Stimulated activated naive CD8-positive, alpha-beta T cell treated with anti-CD3 and anti-CD28 coated beads, Interleukin-15, amount 100 ng/mL, for 72 hours (primary cell): ENCODE data around the gene ANKRD52.
"Not testable (repeated sequence)": the region's sequence is repeated elsewhere in the genome, so short reads cannot be mapped to it uniquely, and the experiment has no call there.

Experiments used
- ATAC-seq: fragments of 150-1000 bp; cut with Tn5 transposase; 2 replicates; pipeline ENCODE4 v1.10.0; 2021; ENCODE audit warnings: mild to moderate bottlenecking, moderate library complexity
- DNase-seq, 2 donors: peaks; one replicate each; pipeline ENCODE4 v3.0.0; 2021 to 2022
- H3K27ac Mint-ChIP-seq, 2 donors: one replicate each; pipeline ENCODE4 v1.8.0; 2022; ENCODE audit warnings: mild to moderate bottlenecking in 2 of 2, mixed read lengths in 2 of 2, moderate library complexity in 2 of 2
- H3K27me3 Mint-ChIP-seq: one replicate; pipeline ENCODE4 v1.8.0; 2022; ENCODE audit warnings: mixed read lengths
- H3K4me1 Mint-ChIP-seq: one replicate; pipeline ENCODE4 v1.8.0; 2022; ENCODE audit warnings: mild to moderate bottlenecking, mixed read lengths
- H3K4me3 Mint-ChIP-seq, 2 donors: one replicate each; pipeline ENCODE4 v1.8.0; 2022; ENCODE audit warnings: mild to moderate bottlenecking in 2 of 2, mixed read lengths in 2 of 2, moderate library complexity in 1 of 2
- H3K9me3 Mint-ChIP-seq, 2 donors: one replicate each; pipeline ENCODE4 v1.8.0; 2022; ENCODE audit warnings: mixed read lengths in 2 of 2

Gene ANKRD52

DNA sequence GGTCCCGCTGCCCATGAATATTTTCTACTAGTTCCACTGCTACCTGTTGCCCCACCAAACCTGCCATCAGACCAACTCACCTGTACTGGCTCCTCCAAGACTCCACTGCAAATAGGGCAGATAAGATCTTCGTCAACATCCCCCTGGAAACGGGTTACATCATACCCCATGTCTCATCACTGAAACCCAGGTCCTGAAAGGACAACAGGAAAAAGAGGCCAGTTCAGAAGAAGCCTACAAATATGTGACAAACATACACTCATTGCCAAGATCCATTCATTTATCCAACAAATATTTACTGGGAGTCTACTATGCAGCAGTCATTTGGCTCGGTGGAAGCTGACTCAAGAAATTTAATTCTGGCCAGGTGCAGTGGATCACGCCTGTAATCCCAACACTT, 44.3 kb downstream of the ANKRD52 start:
- ATAC-seq, result no peak
- H3K4me1 Mint-ChIP-seq, result no peaks in the 10 kb centered on the region
- no peak for DNase-seq
- H3K9me3 Mint-ChIP-seq, result no peaks in the 10 kb centered on the region
- no peak overlapping the region for H3K4me3 Mint-ChIP-seq
- no peaks in the 10 kb centered on the region for H3K27me3 Mint-ChIP-seq
- no peak overlapping the region for H3K27ac Mint-ChIP-seq

DNA sequence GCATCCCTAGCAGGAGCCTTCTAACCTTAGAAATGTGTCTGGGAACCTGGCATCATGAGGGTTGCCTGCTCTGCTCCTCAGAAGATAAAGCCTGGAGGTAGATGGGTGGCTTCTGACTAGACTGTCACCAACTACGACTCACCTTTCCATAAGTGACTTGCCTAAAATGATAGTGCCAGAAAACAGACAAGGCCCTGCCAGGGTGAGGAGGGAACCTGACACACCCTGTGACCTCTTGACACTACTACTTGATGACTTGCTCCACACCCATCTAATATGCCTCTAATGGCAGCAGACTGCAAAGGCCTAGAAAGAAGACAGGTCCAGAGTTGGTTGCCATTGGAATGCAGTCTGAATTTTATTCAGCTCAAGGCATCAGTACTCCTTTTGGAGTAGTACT, 45.8 kb downstream of the ANKRD52 start:
- DNase-seq (no peak), ATAC-seq (no peak)

DNA sequence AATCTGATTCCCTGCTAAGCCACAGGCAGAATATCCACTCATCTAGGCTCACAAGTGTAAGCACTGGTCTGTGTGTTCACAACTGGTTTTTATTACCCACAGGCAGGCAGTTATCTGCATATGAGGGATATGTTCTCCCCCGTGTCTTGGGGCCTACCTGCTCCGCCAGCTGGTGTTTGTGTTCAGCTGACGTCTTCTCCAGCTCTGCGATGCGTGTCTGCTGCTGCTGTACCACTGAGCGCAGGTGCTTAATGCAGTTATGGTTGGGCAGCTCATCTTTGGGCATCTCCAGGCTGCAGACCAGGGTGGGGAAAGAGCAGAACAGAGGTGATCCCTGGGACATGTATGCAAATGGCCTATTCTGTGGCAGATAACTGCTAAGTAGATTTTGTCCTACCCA, 50.2 kb downstream of the ANKRD52 start:
- no peaks in the 10 kb centered on the region for H3K4me1 Mint-ChIP-seq
- H3K27me3 Mint-ChIP-seq, result no peaks in the 10 kb centered on the region
- ATAC-seq, result no peak
- DNase-seq, result no peak
- H3K27ac Mint-ChIP-seq, result no peak overlapping the region
- no peak overlapping the region for H3K4me3 Mint-ChIP-seq
- no peaks in the 10 kb centered on the region for H3K9me3 Mint-ChIP-seq

More for the DNA sequence above, 45.8 kb downstream of the ANKRD52 start:
- Mint-ChIP-seq H3K27ac (no peak overlapping the region), H3K9me3 (no peaks in the 10 kb centered on the region), H3K4me1 (no peaks in the 10 kb centered on the region), H3K27me3 (no peaks in the 10 kb centered on the region), H3K4me3 (no peak overlapping the region)

DNA sequence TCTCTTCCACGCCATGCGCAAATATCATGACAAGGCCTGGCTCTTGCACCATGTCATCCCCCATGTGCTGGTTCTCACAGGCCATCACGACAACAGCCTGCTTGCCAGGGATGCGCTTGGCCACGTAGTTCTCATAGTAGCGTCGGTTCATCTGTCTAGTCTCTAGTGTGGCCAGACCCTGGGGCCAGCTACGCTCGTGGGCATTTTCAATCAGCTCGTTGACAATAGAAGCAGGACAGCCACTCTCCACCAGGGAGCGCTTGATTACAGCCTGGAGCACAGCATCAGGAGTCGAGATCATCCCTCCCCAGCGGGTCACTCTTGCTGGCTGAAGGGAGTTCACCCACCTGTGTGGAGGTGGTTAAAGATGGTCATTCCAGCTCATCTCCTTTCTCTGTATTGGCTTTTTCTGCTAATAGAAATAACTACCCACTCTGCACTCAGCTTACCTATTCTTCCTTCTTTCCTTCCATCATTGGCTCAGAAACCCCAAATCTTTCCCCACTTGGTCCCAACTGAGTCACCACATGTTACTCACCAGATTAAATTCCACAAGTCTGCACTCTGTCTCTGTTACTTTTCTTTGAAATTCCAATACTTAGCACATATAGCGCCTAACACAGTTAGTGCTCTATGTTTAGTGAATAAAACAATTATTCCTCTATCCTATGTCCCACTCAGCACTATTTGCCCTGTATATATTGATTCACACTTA, 51.6 kb downstream of the ANKRD52 start:
- DNase-seq, result peak; percentile 15 to 35
- ATAC-seq, result peak; percentile 80

DNA sequence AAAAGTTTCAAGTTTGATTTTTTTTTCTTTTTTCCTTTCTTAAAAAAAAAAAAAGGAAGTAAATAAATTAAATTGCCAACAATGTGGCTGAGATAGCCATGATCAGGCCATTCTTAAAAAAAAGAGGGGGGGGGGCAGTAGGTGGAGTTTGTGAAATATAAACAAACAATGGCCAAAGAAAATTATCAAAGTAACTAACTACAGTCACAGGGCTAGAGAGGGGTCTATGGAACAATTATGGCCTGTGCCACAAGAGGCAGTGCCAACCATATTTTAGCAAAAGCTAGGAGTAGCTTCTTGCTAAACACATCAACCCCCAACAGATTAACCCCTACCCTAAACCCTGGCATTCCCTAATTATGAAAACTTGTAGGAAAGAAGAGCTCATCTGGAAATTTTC, 52.7 kb downstream of the ANKRD52 start:
- ATAC-seq, result peak; percentile 64
- H3K27me3 Mint-ChIP-seq, result no peaks in the 10 kb centered on the region
- no peak for DNase-seq
- H3K9me3 Mint-ChIP-seq, result no peaks in the 10 kb centered on the region
- peak overlapping the region in 1 of 2 donors; percentile 60 for H3K27ac Mint-ChIP-seq
- no peaks in the 10 kb centered on the region for H3K4me1 Mint-ChIP-seq
- no peak overlapping the region for H3K4me3 Mint-ChIP-seq

More for the DNA sequence above, 51.6 kb downstream of the ANKRD52 start:
- Mint-ChIP-seq H3K27me3 (no peaks in the 10 kb centered on the region), H3K27ac (no peak overlapping the region), H3K4me1 (no peaks in the 10 kb centered on the region), H3K9me3 (no peaks in the 10 kb centered on the region), H3K4me3 (no peak overlapping the region)

DNA sequence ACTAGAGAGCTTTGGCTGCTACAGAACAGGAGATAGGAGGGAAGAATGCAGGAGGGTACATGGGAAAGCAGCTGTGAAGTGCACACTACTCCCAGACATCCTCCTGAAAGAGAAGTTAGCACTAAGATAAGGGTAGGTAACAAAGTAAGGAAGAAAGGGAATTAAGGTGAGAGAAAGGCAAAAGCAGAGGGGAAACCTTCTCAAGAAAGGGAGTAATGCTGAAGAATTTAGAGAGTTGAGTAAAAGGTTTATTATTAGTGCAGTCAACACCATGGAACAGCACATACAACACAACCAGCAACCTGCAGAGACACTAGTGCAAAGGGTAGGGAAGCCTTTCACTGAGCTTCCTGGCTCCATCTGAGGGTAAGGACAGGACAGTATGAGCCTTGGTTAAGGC, 53.9 kb downstream of the ANKRD52 start:
- ATAC-seq, result no peak
- DNase-seq, result no peak
- Mint-ChIP-seq H3K27ac (no peak overlapping the region), H3K4me3 (no peak overlapping the region), H3K27me3 (no peaks in the 10 kb centered on the region), H3K9me3 (no peaks in the 10 kb centered on the region), H3K4me1 (no peaks in the 10 kb centered on the region)

DNA sequence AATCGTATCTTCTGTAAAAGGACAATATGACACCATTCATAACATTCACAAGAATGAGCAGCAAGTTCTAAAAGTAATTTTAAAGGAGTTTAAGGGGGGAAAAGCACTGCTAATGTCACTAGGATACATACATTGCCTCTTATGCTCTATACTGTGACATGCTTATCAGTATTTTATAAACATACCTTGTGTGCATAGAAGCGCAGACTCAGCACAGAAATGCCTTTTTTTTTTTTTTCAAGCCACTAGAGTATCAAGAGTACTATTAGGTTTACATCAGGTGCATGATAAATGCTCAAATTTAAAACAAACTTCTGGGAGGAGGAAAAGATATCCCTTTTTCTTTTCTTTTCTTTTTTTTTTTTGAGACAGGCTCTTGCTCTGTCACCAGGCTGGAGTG, 55.3 kb downstream of the ANKRD52 start:
- Mint-ChIP-seq H3K27ac (no peak overlapping the region), H3K4me3 (no peak overlapping the region), H3K9me3 (no peaks in the 10 kb centered on the region), H3K4me1 (no peaks in the 10 kb centered on the region), H3K27me3 (no peaks in the 10 kb centered on the region)
- ATAC-seq (no peak), DNase-seq (no peak)

DNA sequence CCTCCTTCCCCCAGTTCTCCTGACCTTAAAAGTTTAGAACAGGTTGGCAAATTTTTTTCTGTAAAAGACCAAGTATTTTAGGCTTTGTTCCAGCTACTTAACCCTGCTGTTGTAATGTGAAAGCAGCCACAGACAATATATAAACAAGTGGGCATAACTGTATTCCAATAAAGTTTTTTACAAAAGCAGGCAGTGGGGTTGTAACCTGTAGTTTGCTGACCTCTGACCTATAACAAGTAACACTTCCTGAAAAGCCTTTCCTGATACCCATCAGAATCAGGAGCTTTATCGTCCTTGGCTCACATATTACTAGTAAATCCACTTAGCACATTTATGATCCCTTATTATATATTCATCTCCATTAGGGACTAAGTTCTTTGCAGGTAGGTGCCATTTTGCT, 55.8 kb downstream of the ANKRD52 start:
- H3K27me3 Mint-ChIP-seq, result no peaks in the 10 kb centered on the region
- no peak overlapping the region for H3K4me3 Mint-ChIP-seq
- no peaks in the 10 kb centered on the region for H3K9me3 Mint-ChIP-seq
- no peaks in the 10 kb centered on the region for H3K4me1 Mint-ChIP-seq
- no peak for ATAC-seq
- H3K27ac Mint-ChIP-seq, result peak overlapping the region in 1 of 2 donors; percentile 59
- no peak for DNase-seq

DNA sequence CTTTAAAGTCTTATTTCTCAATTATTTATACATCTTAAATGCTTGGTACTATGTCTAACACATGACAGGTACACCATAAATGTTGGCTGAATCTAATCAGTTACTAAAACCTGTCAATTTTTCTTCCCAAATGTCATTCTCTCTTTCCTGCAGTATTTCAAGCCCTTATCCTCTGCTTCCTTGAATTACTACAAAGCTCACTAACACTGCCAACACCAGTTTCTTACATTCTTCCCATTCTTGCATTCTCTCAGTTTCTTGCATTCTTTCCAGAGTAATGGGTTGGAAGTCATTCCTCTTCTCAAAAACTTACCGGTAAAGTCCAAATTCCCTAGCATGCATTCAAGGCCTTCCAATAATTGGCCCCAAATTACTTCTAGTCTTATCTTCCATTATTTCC, 59.3 kb downstream of the ANKRD52 start:
- no peak overlapping the region for H3K27ac Mint-ChIP-seq

DNA sequence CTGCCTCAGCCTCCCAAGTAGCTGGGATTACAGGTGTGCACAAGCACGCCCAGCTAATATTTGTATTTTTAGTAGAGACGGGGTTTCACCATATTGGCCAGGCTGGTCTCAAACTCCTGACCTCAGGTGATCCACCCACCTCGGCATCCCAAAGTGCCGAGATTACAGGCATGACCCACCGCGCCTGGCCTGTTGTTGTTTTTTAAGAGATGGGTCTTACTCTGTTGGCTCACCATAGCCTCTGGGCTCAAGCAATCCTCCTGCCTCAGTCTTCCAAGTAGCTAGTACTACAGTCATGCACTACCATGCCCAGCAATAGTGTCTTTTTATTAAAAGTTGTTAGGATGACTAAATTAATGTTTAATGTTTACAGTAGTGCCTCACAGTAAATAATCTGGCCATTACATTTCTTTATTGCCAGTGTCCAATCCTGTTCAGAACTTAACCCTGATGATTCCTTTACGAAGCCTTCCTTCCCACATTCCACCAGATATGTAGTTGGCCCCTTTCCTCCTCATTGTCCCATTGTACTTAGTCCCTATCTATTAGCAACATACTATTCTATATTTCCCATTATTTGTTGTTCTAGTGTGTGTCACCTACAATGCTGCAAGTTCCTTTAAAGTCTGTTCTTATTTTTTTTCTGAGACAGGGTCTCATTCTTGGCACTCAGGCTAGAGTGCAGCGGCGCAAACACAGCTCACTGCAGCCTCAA, 60.1 kb downstream of the ANKRD52 start:
- ATAC-seq (no peak), DNase-seq (no peak)
- Mint-ChIP-seq H3K4me3 (no peak overlapping the region), H3K9me3 (peaks cover 0 to 4% of the 10 kb centered on the region in 2 donors), H3K4me1 (peaks cover 6% of the 10 kb centered on the region), H3K27me3 (no peaks in the 10 kb centered on the region), H3K27ac (no peak overlapping the region)

More for the DNA sequence above, 59.3 kb downstream of the ANKRD52 start:
- Mint-ChIP-seq H3K27me3 (no peaks in the 10 kb centered on the region), H3K9me3 (no peaks in the 10 kb centered on the region), H3K4me1 (no peaks in the 10 kb centered on the region), H3K4me3 (no peak overlapping the region)
- ATAC-seq, result no peak
- DNase-seq, result no peak

DNA sequence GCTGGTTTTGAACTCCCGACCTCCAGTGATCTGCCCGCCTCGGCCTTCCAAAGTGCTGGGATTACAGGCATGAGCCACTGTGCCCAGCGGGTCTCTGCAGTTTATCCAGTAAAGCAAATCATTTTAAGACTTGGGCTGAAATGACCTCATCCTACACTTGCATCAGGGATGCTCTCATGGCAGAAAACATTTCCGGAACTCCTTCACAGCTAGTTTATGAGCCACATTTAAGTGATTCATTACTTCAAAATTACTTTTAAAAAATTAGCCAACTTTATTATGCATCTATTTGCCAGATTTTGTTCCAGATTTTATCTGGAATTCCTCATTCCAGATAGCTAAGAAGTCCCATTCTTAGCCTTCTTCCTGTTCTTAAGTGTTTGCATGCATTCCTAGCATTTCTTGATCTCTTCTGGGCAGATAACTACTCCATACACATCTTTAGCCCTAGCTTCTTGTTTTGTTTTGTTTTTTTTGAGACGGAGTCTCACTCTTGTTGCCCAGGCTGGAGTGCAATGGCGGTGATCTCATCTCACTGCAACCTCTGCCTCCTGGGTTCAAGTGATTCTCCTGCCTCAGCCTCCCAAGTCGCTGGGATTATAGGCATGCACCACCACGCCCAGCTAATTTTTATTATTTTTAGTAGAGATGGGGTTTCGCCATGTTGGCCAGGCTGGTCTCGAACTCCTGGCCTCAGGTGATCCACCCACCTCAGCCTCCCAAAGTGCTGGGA, 61.2 kb downstream of the ANKRD52 start:
- ATAC-seq, H3K9me3 Mint-ChIP-seq, H3K27me3 Mint-ChIP-seq, H3K27ac Mint-ChIP-seq, DNase-seq, H3K4me3 Mint-ChIP-seq: not testable (repeated sequence)
- peaks cover 11% of the 10 kb centered on the region for H3K4me1 Mint-ChIP-seq

DNA sequence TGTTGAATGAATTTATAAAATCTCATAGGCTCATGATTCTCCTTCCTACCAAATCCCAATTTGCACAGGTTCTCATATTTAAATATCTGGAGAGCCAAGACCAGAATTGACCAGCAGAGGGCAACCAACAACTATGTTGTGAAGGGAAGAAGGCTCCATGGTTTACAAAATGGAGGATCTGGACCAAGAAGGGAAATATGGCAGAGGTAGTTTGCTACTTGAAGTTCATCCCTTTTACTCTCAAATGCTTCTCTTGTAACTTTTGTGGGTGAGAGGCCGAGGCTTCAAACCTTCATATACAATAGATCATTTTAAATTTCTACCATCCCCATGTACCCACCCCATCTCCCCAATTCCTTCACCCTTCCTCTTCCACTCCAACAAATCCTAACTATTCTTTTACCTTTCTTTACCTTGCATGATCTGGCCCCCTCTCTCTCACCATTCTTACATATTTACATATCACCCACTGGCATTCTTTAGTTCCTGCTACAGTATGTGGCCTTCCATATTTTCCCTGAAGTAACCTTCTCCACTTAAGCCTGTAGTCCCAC, 65.1 kb downstream of the ANKRD52 start:
- peak overlapping the region; percentile 50 to 90 for H3K27ac Mint-ChIP-seq
- H3K4me3 Mint-ChIP-seq, result peak overlapping the region in 1 of 2 donors; percentile 42
- H3K4me1 Mint-ChIP-seq, result peaks cover 26% of the 10 kb centered on the region
- DNase-seq, result peak; percentile 67 to 76
- no peak for ATAC-seq
- no peaks in the 10 kb centered on the region for H3K27me3 Mint-ChIP-seq
- H3K9me3 Mint-ChIP-seq, result peaks cover 0 to 5% of the 10 kb centered on the region in 2 donors

DNA sequence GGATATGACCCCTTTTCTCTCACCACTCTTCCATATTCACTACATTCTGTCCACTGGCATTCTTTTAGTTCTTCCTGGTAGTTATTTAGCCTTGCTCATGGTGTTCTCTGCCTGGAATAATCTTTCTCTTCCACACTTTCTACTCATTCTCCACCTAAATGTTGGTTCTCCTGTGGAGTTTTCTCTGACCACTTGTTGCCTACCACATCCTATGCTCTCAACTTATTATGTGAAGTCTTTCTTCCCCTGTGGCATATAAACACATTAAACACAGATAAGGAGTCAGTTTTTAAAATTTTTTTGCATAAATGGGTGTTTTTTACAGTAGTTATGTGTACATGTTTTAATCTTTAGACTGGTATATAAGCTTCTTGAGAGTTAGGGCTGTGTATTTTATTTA, 65.6 kb downstream of the ANKRD52 start:
- Mint-ChIP-seq H3K9me3 (peaks cover 0 to 5% of the 10 kb centered on the region in 2 donors), H3K27me3 (no peaks in the 10 kb centered on the region), H3K27ac (no peak overlapping the region), H3K4me1 (peaks cover 31% of the 10 kb centered on the region), H3K4me3 (no peak overlapping the region)
- no peak for ATAC-seq
- DNase-seq, result no peak

DNA sequence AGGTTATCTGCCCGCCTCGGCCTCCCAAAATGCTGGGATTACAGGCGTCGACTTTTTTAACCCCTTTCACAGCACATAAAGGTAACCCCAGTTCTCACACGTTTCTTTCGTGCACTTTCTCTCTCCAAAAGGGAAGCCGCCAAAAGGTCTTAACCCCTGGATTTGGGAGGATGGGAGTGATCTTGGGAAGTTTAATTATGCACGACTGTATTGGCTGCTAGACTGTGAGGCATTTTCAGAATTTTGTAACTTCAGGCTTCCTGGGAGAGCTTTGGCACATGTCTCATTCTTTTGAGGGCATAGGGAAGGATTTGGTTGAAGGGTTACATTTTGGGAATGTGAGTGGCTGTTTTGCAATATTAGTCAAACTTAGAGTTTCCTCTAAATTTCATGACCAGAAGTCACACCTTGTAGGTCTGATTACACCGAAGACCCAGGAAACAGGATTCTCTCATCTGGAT, 67.5 kb downstream of the ANKRD52 start:
- Mint-ChIP-seq H3K27me3 (no peaks in the 10 kb centered on the region), H3K27ac (peak overlapping the region; percentile 97 to 100), H3K4me1 (peaks cover 49% of the 10 kb centered on the region), H3K4me3 (peak overlapping the region; percentile 95 to 96), H3K9me3 (peaks cover 0 to 5% of the 10 kb centered on the region in 2 donors)
- DNase-seq (no peak), ATAC-seq (no peak)

DNA sequence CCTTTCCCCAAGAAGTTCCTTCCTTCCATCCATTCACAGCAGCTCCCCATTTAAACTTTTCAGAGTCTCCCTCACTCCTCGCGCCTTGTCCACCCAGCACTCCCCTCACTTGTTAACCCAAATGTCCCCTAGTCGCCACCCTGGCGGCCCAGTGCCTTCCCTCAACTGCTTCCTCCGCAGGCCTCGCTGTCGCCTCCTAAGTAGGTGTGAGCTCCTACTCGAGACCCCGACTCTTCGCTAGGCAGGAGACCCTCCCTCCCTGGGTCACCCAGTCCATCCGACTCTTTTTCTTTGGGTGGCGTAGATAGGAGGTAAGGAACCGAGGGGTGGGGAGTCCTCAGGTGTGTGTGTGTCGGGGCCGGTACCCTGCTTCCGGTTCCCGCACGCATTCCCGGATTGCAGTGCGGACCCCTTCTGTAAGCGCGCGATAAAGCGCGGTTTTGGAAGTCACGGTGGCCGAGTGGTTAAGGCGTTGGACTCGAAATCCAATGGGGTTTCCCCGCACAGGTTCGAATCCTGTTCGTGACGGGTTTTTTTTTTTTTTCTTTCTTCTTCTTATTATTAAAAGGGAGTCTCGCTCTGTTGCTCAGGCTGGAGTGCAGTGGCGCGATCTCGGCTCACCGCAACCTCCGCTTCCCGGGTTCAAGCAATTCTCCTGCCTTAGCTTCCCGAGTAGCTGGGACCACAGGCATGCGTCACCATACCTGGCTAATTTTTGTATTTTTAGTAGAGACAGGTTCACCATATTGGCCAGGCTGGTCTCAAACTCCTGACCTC, 68.1 kb downstream of the ANKRD52 start:
- Mint-ChIP-seq H3K4me1 (peaks cover 51% of the 10 kb centered on the region), H3K27me3 (no peaks in the 10 kb centered on the region), H3K9me3 (peaks cover 0 to 5% of the 10 kb centered on the region in 2 donors), H3K4me3 (peak overlapping the region; percentile 95 to 96), H3K27ac (peak overlapping the region; percentile 97 to 100)
- DNase-seq, result peak; percentile 93
- ATAC-seq, result peak; percentile 64
